NCI-H524 (cell line): ENCODE data around the gene ACE2.

Source experiments
- DNase-seq, 2 experiments: peaks; one replicate each; lab custom pipeline; 2025; lab: John Stamatoyannopoulos, UW

ACE2 gene

DNA sequence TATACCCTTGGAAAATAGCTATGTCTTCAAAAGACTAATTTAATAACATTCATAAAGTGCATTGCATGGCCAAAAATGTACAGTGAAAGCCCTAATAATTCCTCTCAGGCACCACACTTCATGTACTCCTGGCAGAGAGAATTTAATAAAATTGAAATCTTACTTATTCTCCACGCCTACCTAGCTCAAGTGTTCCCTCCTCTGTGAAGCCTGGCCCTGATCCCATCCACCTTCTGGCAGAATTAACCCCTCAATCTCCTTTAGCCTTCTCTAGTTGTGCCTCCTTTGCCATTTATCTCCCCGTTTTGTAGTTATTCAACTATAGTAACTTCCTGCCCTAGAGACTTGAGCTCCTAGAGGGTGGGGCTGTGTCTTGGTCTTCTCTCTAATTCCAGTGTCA lies 26.7 kb downstream of the ACE2 start:
- DNase-seq = no peak

DNA sequence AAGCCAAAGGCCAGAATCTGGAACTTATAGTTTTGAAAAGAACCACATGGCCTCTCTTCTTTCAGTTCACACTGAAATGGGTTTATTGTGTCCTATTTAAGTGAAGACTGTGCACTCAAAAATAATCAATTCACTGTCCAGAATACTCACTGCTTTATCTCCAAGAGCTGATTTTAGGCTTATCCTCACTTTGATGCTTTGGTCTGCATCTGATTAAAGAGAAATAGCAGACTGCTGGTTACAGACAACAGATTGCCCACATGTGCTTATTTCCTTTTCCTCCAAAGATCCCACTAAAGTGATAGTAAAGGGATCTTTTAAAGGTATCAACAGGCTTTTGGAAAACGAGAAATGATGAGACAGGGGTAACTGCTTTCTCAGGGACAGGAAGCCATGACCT lies 30.6 kb downstream of the ACE2 start:
- no peak for DNase-seq

GRCh38 chrX:15567886-15568616 lies 32.7 kb downstream of the ACE2 start:
- DNase-seq = no peak

DNA sequence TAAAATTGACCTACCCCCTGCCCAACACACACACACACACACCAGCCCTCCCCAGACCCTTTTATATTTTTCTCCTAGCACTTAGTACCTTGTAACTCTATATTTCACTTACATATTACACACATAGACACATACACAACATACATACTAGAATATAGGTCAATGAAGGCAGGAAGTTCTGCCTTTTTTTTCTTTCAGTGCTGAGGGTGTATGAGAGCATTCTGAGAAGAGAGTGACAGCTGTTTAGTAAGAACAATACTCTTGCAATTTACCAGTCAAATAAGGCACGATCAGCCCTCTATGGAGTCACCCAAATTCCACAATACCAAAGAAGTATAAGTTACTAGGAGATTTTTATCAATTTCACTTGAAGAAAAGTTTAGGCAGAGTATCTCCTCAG lies 33.5 kb downstream of the ACE2 start:
- DNase-seq = no peak

GRCh38 chrX:15566244-15566643 lies 34.5 kb downstream of the ACE2 start:
- DNase-seq = no peak

DNA sequence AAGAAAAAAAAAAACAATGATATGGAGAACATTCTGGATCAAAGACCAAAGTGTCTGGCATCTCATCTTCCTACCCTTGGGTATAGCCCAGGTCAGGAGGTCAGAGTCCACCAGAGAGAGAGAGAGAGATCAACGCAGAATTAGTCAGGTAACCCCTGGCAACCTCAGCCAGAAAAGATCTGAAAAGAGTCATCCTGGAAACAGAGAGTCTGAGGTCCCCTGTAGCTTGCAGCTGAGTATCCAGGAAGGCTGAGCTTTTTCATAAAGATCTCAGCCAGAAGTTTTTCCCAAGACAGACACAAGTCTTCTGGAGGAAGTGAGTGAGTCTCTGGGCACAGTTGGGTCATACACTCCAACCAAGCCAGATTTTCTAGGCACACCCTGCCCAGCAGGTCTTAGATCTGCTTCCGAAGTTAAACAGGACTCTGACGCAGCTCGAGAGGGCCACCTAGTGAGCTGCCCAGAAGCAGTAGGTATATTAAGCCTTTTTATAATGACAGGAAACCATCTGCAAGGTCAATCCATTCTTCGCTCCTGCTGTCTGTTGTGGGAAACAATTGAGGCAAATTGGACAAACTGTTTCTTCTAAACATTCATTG lies 35.7 kb downstream of the ACE2 start:
- peak; percentile 45 to 75 for DNase-seq

DNA sequence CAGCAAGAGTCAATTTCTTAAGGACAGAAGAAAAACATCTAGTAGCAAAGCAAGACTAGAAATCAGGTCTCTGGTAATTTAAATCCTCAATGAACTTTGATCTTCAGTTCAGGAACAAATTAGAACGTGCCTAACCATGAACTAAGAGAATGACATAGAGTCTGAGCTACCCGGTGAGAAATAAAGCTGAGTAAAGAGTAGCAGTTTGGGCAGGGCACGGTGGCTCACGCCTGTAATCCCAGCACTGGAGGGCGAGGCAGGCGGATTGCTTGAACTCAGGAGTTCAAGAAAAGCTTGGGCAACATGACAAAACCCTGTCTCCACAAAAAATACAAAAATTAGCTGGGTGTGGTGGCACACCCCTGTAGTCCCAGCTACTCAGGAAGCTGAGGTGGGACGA lies 37.7 kb downstream of the ACE2 start:
- no peak for DNase-seq

DNA sequence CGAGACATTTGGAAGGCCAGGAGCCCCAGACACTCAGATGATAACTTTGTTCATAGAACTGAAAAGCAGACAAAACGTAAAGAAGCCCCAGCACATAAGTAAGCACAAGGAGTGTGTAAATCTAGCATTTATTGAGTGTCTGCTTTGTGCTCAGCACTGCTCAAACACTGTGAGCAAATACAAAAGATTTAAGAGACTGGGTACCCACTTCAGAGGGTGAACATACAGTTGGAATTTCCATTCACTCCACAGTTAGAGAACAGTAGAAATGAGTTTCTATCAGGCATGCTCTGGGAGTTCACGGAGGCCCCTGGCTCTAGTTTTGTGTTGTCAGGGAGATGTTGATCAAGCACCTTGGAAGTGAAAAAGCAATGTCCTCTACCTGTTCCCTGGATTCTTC lies 39.8 kb downstream of the ACE2 start:
- DNase-seq = no peak

- DNase-seq = no peak
These were observed 41.5 kb downstream of the ACE2 start for GRCh38 chrX:15559227-15559626.

DNA sequence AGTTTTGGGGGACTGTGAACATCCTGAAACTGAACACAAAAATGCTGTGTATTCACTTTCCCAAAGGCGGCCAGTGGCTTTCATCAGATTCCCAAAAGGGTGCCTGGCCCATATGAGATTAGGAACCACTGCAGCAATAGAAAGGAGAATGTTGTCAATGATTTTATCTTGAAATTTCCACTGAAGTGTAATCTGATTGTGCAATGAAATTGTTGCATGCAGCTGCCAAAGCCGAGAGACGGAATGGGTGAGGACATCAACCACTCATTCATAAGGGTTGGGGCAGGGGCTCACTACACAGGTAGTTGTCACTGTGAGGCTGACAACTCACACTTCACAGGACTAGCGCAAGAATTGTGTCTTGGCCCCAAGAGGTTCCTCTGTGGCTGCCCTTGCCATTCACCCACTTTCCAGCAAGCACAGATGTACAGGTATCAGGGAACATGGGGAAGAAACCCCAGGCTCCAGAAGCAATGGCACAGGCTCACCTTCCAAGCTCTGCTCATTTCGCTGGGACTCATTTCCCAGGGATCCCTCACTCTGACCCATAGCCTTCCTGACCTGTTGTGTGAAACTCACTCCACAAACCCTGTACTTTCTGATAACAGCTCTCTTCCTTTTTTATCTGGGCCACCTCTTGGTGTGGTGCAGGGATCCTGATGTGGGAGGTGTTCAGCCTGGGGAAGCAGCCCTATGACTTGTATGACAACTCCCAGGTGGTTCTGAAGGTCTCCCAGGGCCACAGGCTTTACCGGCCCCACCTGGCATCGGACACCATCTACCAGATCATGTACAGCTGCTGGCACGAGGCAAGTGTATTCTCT lies 51.4 kb downstream of the ACE2 start:
- no peak for DNase-seq

GRCh38 chrX:15547356-15547755 lies 53.4 kb downstream of the ACE2 start:
- DNase-seq = no peak

DNA sequence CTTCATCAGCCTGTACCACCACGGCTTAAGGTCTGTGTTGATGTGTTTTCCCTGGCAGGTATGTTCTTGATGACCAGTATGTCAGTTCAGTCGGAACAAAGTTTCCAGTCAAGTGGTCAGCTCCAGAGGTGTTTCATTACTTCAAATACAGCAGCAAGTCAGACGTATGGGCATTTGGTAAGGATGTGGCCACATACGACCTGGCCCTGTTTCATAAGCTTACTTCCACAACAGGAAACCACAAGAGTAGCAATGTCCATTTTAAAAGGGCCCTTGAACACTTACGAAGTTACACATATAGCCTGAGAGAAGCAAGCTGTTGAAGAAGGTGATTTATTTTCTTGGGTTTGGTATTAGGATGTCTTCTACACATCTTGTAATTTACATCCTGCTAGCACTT lies 54.0 kb downstream of the ACE2 start:
- no peak for DNase-seq

DNA sequence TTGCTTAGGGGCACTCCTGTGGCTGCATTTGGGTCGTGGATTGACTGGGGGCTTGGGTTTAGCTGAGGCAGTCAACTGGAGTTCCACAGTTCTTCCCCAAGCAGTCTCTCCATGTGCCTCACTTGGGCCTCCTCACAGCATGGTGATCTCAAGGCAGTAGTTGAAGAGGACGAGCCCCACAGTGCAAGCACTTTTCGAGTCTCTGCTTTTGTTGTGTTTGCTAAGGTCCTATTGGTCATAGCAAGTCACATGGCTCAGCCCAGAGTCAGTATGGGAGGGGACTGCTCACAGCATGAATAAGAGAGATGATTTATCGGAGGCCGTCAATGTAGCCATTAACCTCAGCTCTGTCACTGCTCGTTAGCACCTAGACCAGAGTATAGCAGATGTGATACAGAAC lies 70.4 kb downstream of the ACE2 start:
- DNase-seq = peak in 1 of 2 experiments; percentile 7

GRCh38 chrX:15529165-15529564 lies 71.6 kb downstream of the ACE2 start:
- DNase-seq = no peak

GRCh38 chrX:15525664-15526416 lies 74.9 kb downstream of the ACE2 start:
- DNase-seq = peak; percentile 28 to 75

GRCh38 chrX:15524417-15524816 lies 76.3 kb downstream of the ACE2 start:
- DNase-seq = peak in 1 of 2 experiments; percentile 15

- no peak for DNase-seq
These were observed 77.7 kb downstream of the ACE2 start for GRCh38 chrX:15523088-15523487.

DNA sequence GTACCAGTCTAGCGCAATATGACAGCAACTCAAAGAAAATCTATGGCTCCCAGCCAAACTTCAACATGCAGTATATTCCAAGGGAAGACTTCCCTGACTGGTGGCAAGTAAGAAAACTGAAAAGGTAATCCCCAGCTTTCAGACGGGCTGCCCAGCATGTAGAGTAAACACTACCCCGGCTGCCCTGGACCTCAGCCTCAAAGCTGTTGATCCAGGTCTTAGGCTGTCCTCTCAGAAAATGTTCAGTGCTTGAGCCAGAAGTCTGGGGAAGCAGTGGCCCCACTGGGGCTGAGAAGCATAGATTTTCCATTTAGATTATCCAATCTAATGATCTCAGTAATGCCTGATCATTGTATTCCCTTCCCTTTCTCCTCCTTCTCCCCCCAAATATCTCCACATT lies 78.3 kb downstream of the ACE2 start:
- DNase-seq = no peak

DNA sequence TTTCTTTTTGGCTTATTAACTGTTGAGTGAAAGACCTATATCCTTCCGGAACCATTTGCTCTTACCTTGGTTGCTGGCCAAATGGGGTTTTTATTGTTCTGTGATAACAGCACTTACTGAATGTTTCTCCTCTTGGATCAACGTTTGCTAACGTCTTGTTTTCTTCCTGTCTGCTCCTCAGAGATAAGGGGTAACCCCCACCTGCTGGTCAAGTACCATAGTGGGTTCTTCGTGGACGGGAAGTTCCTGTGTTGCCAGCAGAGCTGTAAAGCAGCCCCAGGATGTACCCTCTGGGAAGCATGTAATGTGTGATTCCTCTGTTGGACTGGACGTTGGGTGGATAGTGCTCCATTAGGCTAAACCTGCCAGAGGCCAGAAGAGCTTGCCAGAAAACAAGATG lies 84.8 kb downstream of the ACE2 start:
- no peak for DNase-seq

DNA sequence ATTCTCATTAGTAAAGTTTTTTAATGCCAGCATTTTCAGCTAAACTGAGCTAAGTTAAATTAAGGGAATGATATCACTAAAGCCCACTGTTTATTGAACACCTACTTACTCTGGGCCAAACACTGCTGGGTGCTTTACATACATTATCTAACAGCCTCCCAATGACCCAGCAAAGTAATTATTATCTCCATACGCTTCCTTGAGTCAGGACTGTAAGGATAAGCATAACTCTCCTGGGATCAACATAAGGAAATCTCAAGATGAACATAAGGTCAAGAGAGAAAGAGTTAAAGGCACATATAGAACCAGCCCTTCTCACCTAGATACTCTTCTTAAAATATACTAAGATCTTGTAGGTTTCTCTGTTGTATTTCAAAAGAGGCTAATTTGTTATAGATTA lies 86.5 kb downstream of the ACE2 start:
- no peak for DNase-seq

DNA sequence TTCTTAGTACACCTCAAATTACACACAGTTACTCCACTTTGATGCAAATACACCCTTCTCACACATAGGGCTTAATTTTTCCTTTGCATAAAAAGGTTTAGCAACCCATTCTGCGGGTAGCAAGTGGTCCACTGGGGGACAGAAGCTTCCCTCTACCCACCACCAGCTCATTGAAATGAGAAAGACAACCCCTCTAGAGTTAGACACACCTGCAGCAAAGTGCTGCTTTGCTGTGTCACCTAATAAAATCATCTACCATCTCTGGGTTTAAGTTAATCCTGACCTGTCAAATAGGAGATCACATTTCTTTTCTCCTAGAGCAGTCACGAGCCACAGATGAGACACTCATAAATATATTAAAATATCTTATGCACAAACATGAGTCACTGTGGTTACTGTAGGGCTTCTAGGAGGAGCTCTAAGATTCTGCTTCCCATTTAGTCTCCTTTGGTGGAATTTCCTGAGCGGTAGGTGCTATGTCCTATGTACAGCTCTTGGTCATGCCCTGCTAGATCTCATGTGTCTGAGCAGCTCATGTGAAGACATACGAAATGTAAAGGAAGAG lies 88.3 kb downstream of the ACE2 start:
- no peak for DNase-seq

DNA sequence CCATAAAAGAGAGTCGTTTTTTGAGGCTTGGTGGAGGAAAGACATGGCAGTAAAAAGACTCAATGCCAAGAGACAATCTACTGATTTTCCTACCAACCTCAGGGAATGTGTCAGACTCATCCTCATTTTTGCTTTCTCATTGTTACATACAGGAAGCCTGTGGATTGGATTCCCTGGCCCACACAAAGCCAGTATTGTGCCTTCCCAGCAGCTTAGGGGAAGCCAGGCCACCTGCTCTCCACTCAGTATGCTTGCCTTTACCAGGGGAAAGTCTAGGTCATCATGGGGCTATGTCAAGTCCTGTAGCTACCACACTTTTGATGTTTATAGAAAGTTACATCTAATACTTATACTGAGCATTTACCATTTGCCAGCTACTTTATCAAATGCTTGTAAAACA lies 89.2 kb downstream of the ACE2 start:
- no peak for DNase-seq
